Small intestine (tissue), 7 donors: Measurements from ENCODE around the gene ARHGAP40. TPM values are rescaled to one million over a fixed set of nuclear protein-coding genes. Genes with fewer than 3 reads are reported as not detected.

Experiments
- DNase-seq, 2 donors: peaks; one replicate each; pipeline versions ENCODE4 v3.0.0 to v3.0.0-alpha.2; 2013
- FAIRE-seq: peaks from 2 replicates; lab custom pipeline; 2012; peaks lifted over from hg19 to GRCh38; lab: Jason Lieb, UNC
- H3K27ac ChIP-seq, 3 donors: one replicate each; pipeline ENCODE4 v1.5.1; 2013; ENCODE audit warnings: low read length in 2 of 3, mild to moderate bottlenecking in 2 of 3, control low read depth in 1 of 3, inconsistent platforms in 1 of 3, low read depth in 1 of 3, moderate library complexity in 1 of 3
- H3K27me3 ChIP-seq, 3 donors: one replicate each; pipeline ENCODE4 v1.6.1; 2013; ENCODE audit warnings: low read length in 3 of 3, inconsistent platforms in 1 of 3; ENCODE audit not compliant: control insufficient read depth in 3 of 3, insufficient read depth in 3 of 3
- H3K36me3 ChIP-seq, 3 donors: one replicate each; pipeline ENCODE4 v1.6.1; 2013; ENCODE audit warnings: low read length in 3 of 3, inconsistent platforms in 1 of 3, low read depth in 1 of 3, mild to moderate bottlenecking in 1 of 3, moderate library complexity in 1 of 3; ENCODE audit not compliant: control insufficient read depth in 3 of 3, insufficient read depth in 2 of 3
- H3K4me1 ChIP-seq, 3 donors: one replicate each; pipeline ENCODE4 v1.6.1; 2013; ENCODE audit warnings: low read length in 2 of 3, inconsistent platforms in 1 of 3, low read depth in 1 of 3, mild to moderate bottlenecking in 1 of 3, moderate library complexity in 1 of 3; ENCODE audit not compliant: control insufficient read depth in 3 of 3, insufficient read depth in 2 of 3
- H3K4me3 ChIP-seq, 3 donors: one replicate each; pipeline ENCODE4 v1.5.1; 2013; ENCODE audit warnings: low read length in 3 of 3, control low read depth in 1 of 3, inconsistent platforms in 1 of 3, low read depth in 1 of 3, mild to moderate bottlenecking in 1 of 3, moderate library complexity in 1 of 3
- H3K9me3 ChIP-seq, 2 donors: one replicate each; pipeline ENCODE4 v1.6.1; 2013; ENCODE audit warnings: low read depth in 1 of 2, low read length in 1 of 2; ENCODE audit not compliant: control insufficient read depth in 2 of 2, insufficient read depth in 1 of 2
- WGBS, 3 donors: extraction: QIAGEN DNeasy Blood & Tissue Kit; methylation state at CpG; one replicate each; pipeline ENCODE4 v1.1.7; 2013; 5-methylcytosine and 5-hydroxymethylcytosine counted together
- polyA plus RNA-seq, 4 donors: library from polyadenylated mRNA; stranded (reverse) in 3 of 4; unstranded in 1 of 4; fragments of 200-250 nt in 3 of 4; fragments of 120-200 nt in 1 of 4; gene quantifications; one replicate each; pipeline versions ENCODE4 v1.2.1 to v1.2.3, GENCODE V29; 2013
- donor health status: healthy with polysubstance abuse.
- donor health status: control.
- donor health status: control.
- donor health status: Bipolar disorder and iron deficiency.
- donor health status: healthy.

Gene ARHGAP40
- polyA plus RNA-seq, 4 donors = 0.01 to 0.06 TPM; not detected in 2

DNA sequence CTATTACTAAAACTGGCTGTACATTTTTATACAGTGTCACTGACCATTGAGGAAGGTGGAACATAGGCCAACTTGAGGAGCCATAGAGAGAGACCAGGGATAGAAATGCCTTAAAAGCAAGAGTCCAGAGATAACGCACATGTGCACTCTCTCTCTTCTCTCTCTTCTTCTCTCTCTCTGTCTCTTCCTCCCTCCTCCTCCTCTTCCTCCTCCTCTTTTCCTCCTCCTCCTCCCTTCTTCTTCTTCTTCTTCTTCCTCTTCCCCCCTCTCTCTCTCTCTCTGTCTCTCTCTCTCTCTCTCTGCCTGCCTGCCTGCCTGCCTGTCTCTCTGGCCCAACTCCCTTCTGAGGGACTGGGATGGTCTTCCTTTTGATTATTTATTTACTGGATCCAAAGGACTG is 36.9 kb upstream of the ARHGAP40 start:
- Histone ChIP-seq H3K27me3 (no peaks in the 10 kb centered on the region), H3K27ac (no peak overlapping the region), H3K36me3 (peaks cover 10 to 15% (median 11%) of the 10 kb centered on the region in 3 donors), H3K9me3 (no peaks in the 10 kb centered on the region), H3K4me1 (peaks cover 0 to 5% (median 4%) of the 10 kb centered on the region in 3 donors), H3K4me3 (no peak overlapping the region)
- 86 to 100% (median 90%) methylated on average over 1 of the region's 1 CpG for WGBS, 3 donors
- FAIRE-seq (no peak), DNase-seq (no peak)

DNA sequence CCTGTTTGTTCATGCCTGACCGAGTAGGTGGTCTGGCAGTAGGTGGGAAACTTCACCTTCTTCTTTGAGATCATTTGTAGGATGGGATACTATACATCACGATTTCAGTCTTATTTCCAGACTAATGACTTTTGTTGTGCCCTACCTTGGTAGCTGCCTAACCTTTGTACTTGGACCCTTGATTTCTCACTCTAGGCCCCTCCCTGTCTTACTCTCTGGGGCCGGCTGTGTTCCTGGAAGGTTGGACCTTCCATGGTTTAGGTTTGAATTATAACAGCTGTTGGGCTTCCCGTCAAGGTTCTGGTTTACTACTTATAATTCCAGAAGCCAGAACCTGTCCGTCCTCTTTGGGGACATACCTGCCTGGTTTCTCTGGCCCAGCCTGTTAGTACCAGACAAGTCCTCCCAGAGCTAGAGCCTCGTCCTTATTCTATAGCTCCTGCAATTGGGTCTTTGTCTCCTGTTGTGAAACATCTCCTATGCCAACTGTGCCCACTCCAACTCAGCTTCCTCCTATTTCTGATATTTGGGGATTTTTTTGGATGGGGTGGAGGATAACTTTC is 35.5 kb upstream of the ARHGAP40 start:
- no peak overlapping the region for H3K27ac ChIP-seq
- no peaks in the 10 kb centered on the region for H3K27me3 ChIP-seq
- peaks cover 8 to 18% (median 13%) of the 10 kb centered on the region in 3 donors for H3K36me3 ChIP-seq
- 58 to 75% (median 70%) methylated on average over 6 of the region's 6 CpGs for WGBS, 3 donors
- peaks cover 0 to 5% (median 4%) of the 10 kb centered on the region in 3 donors for H3K4me1 ChIP-seq
- no peaks in the 10 kb centered on the region for H3K9me3 ChIP-seq
- no peak for FAIRE-seq
- H3K4me3 ChIP-seq = no peak overlapping the region
- DNase-seq = peak; percentile 50 to 69

DNA sequence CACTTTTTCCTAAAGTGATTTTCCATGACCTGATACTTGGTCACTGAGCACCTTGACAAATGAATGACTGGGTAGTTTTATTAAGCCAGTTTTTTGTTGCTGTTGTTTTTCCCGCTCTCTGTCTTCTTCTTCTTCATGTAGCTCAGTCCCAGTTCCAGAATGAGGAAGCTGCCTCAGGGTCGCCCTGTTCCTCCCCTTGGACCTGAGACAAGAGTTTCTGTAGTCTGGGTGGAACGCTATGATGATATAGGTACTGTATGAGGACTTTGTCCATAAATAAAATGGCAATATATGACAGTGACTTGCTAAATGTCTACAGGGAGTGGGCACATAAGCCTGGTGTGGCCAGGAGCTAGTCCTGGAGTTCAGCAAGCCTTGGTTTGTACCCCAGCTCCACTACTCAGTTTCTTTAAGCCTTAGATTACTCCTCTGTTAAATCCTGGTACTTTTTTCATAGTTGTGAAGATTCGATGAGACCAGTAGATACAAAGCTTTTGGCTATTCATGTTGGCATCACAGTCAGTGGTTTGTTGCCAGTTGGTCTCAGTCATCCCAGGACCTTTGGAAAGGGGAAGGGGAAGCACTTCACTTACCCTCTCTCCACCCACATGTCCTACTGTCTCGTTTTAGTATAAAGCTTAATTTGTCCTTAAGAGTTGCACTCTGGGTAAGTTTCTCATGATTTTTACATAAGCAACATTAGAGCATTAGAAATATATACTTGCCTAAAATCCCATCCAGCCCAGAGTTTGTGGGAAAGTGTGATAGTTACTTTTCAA is 31.7 kb upstream of the ARHGAP40 start:
- peaks cover 11 to 32% (median 16%) of the 10 kb centered on the region in 3 donors for H3K36me3 ChIP-seq
- no peak for FAIRE-seq
- 70 to 81% (median 75%) methylated on average over 5 of the region's 5 CpGs for WGBS, 3 donors

DNA sequence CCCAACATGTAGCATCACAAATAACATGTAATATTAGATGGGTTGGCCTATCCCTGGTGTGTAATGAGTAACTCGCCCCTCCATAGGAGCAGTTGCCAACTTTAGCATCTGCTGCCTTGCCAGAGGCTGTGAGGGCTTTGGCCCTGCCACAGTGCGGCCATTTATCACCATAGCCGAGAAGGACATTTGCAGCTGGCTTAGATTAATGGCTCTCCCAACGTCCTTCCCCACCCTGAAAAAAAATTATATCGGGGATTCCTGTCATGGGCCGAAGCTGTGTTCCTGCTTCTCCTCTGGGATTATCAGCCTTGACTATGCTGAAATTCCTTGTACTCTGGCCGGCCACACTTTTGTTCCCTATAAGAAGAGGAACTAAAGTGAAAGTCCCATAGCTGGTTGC is 28.2 kb upstream of the ARHGAP40 start:
- DNase-seq (no peak), FAIRE-seq (no peak)
- H3K4me1 ChIP-seq = no peaks in the 10 kb centered on the region
- H3K27ac ChIP-seq = no peak overlapping the region
- H3K27me3 ChIP-seq = no peaks in the 10 kb centered on the region
- WGBS, 3 donors = 80 to 91% (median 89%) methylated on average over 7 of the region's 7 CpGs
- H3K9me3 ChIP-seq = no peaks in the 10 kb centered on the region
- peaks cover 11 to 31% (median 14%) of the 10 kb centered on the region in 3 donors for H3K36me3 ChIP-seq
- peak overlapping the region in 1 of 3 donors; percentile 15 for H3K4me3 ChIP-seq

More for the DNA sequence above, 31.7 kb upstream of the ARHGAP40 start:
- Histone ChIP-seq H3K27me3 (no peaks in the 10 kb centered on the region), H3K9me3 (no peaks in the 10 kb centered on the region), H3K27ac (no peak overlapping the region), H3K4me1 (peaks cover 0 to 4% (median 3%) of the 10 kb centered on the region in 3 donors), H3K4me3 (no peak overlapping the region)
- no peak for DNase-seq

DNA sequence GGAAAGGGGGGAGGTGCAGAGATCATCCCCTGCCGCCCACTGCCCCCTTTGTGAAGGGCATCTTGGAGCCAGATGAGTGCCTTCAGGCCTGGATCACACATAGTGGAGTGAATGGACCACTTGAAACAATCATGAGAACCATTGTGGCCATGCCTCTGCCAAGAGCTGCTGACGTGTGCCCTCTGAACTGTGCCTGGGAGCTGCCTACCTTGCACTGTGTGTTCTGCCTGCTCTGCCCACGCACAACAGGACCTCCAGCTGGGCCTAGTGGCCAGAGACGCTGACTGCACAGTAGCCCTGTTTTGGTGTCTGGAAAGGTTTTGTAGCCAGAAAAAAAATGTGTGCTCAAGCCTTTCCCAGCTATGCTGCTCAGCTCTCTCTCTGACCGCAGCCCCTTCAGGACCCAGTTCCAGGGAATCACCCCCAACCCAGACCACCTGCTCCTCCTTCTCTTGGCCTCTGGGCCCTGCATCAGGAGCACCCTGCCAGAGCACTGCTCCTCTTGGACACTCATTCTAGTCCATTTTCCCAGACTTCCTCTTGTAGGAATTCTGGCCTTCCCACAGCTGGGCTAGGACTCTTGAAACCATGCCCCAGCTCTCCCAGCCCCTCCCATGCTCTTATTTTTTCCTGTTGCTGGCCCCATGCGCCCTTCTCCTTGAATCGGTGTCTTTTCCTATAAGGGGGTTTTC is 22.2 kb upstream of the ARHGAP40 start:
- H3K9me3 ChIP-seq = no peaks in the 10 kb centered on the region
- no peak overlapping the region for H3K27ac ChIP-seq
- FAIRE-seq = no peak
- DNase-seq = no peak
- no peaks in the 10 kb centered on the region for H3K4me1 ChIP-seq
- peaks cover 2 to 10% (median 6%) of the 10 kb centered on the region in 3 donors for H3K36me3 ChIP-seq
- WGBS, 3 donors = 60 to 73% (median 63%) methylated on average over 7 of the region's 7 CpGs
- H3K4me3 ChIP-seq = no peak overlapping the region
- no peaks in the 10 kb centered on the region for H3K27me3 ChIP-seq

DNA sequence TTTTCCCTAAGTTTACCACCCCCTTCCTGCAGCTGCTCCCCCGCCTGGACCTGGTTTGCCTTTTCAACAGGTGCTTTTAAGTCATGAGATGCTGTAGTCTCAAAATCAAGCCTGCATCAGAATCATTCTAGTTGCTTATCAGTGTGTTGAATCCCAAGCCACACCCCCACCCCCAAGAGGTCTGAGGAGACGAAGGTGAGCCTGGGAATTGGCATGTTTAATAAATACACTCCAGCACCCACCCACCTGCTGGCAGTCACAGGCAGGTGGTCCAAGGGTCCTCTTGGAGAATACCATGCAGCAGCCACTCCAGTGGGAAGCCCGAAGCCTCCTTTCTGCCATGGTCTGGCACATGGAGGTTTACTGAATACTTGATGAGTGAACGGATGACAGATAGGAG is 21.7 kb upstream of the ARHGAP40 start:
- WGBS, 3 donors = 56 to 75% (median 73%) methylated on average over 4 of the region's 4 CpGs
- H3K4me1 ChIP-seq = no peaks in the 10 kb centered on the region
- FAIRE-seq = no peak
- no peaks in the 10 kb centered on the region for H3K9me3 ChIP-seq
- no peak overlapping the region for H3K27ac ChIP-seq
- H3K27me3 ChIP-seq = no peaks in the 10 kb centered on the region
- no peak for DNase-seq
- H3K4me3 ChIP-seq = no peak overlapping the region
- H3K36me3 ChIP-seq = peaks cover 0 to 5% (median 3%) of the 10 kb centered on the region in 3 donors

DNA sequence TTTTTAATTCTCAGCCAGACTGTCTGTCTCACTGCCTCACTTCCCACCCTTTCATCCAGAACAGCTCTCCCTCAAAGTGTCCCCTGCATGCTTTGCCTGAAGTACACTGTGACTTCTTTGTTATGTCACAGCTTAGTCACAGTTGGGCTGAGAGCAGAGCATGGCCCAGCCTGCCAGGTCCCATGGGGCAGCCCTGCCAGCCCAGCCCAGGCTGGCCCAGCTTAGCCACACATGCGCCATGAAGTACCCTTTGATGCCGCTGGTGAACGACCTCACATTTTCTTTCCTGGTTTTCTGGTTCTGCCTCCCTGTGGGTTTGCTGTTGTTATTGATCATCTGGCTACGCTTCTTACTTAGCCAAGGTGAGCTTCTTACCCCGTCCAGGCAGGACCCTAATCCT is 20.6 kb upstream of the ARHGAP40 start, which contains the start of gene ADIG:
ADIG (plus strand) TSS at position 185 of the 400 bp plus-strand sequence; CDS start at position 239, 54 bp downstream.
- FAIRE-seq (no peak), DNase-seq (no peak)
- 53 to 72% (median 67%) methylated on average over 5 of the region's 5 CpGs for WGBS, 3 donors
- H3K9me3 ChIP-seq = no peaks in the 10 kb centered on the region
- H3K36me3 ChIP-seq = peaks cover 0 to under 1% (median 0%) of the 10 kb centered on the region in 3 donors
- no peak within 1 kb of the TSS for H3K4me3 ChIP-seq
- no peaks in the 10 kb centered on the region for H3K4me1 ChIP-seq
- no peak within 1 kb of the TSS for H3K27ac ChIP-seq
- no peaks in the 10 kb centered on the region for H3K27me3 ChIP-seq

DNA sequence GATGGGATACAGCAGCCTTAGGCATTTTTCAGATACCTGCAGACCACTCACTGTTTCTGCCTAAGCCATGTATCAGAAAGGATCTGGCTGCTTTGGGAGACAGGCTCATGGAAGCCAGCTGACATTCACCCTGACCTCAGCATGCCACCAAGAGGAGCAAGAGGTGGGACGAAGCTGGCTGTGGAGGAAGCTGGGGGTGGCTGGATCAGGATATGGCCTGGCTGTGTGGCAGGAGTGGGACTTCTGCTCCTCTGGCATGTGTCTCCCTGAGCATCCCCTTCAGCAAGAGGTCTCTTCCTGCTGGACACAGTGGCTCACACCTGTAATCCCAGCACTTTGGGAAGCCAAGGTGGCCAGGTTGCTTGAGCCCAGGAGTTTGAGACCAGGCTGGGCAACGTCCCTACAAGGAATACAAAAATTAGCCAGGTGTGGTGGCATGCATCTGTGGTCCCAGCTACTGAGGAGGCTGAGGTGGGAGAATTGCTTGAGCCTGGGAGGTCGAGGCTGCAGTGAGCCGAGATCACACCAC is 19.7 kb upstream of the ARHGAP40 start:
- H3K4me3 ChIP-seq = no peak overlapping the region
- no peaks in the 10 kb centered on the region for H3K36me3 ChIP-seq
- FAIRE-seq (no peak), DNase-seq (no peak)
- no peaks in the 10 kb centered on the region for H3K9me3 ChIP-seq
- 49 to 65% (median 56%) methylated on average over 4 of the region's 4 CpGs for WGBS, 3 donors
- no peaks in the 10 kb centered on the region for H3K4me1 ChIP-seq
- H3K27me3 ChIP-seq = no peaks in the 10 kb centered on the region
- no peak overlapping the region for H3K27ac ChIP-seq
